ENCODE data around the gene PHOX2A.

The PHOX2A gene

GRCh38 chr11:72263361-72263760 lies 19.4 kb upstream of the PHOX2A start:
- no peak overlapping the region for H3K27ac ChIP-seq
- DNase-seq (ENCODE audit: low spot score) = no peak
- no peak overlapping the region for H3K4me3 ChIP-seq
- TF ChIP-seq, protein P1, sequence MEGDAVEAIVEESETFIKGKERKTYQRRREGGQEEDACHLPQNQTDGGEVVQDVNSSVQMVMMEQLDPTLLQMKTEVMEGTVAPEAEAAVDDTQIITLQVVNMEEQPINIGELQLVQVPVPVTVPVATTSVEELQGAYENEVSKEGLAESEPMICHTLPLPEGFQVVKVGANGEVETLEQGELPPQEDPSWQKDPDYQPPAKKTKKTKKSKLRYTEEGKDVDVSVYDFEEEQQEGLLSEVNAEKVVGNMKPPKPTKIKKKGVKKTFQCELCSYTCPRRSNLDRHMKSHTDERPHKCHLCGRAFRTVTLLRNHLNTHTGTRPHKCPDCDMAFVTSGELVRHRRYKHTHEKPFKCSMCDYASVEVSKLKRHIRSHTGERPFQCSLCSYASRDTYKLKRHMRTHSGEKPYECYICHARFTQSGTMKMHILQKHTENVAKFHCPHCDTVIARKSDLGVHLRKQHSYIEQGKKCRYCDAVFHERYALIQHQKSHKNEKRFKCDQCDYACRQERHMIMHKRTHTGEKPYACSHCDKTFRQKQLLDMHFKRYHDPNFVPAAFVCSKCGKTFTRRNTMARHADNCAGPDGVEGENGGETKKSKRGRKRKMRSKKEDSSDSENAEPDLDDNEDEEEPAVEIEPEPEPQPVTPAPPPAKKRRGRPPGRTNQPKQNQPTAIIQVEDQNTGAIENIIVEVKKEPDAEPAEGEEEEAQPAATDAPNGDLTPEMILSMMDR (IDR thresholded peaks at IDR 0.05) = no peak

- TF ChIP-seq, protein P1 (IDR thresholded peaks at IDR 0.05) = no peak
- no peak for DNase-seq (ENCODE audit: low spot score)
- H3K4me3 ChIP-seq = no peak overlapping the region
- H3K27ac ChIP-seq = no peak overlapping the region
Measured at GRCh38 chr11:72260574-72260973, 16.6 kb upstream of the PHOX2A start.

GRCh38 chr11:72259490-72259889 lies 15.5 kb upstream of the PHOX2A start:
- H3K4me3 ChIP-seq = no peak overlapping the region
- no peak for DNase-seq (ENCODE audit: low spot score)
- TF ChIP-seq, protein P1 (IDR thresholded peaks at IDR 0.05) = no peak
- H3K27ac ChIP-seq = no peak overlapping the region

DNA sequence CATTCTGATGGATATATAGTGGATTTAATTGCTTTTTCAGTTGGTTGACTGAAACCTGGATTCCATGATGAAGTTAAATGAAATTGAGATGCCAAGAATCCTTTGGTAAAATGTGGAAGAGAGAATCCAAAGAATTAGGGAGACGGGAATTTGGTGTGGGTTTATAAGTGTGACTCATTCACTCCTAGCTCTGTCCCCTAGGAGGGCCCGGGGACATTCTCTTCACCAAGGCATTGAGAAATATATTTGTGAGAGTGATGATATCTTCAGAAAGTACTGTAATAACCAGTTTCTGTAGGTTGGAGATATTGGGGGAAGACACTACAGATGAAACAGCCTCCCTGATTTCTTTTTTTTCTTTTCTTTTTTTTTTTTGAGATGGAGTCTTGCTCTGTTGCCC lies 13.6 kb upstream of the PHOX2A start:
- Histone ChIP-seq H3K27ac (no peak overlapping the region), H3K4me3 (no peak overlapping the region)
- TF ChIP-seq, protein P1 (IDR thresholded peaks at IDR 0.05) = no peak
- no peak for DNase-seq (ENCODE audit: low spot score)

- no peak overlapping the region for H3K27ac ChIP-seq
- TF ChIP-seq, protein P1 (IDR thresholded peaks at IDR 0.05) = no peak
- no peak for DNase-seq (ENCODE audit: low spot score)
- no peak overlapping the region for H3K4me3 ChIP-seq
Measured at GRCh38 chr11:72254299-72254993, 10.5 kb upstream of the PHOX2A start.

GRCh38 chr11:72253392-72253791 lies 9.4 kb upstream of the PHOX2A start:
- Histone ChIP-seq H3K27ac (no peak overlapping the region), H3K4me3 (no peak overlapping the region)
- TF ChIP-seq, protein P1 (IDR thresholded peaks at IDR 0.05) = no peak
- no peak for DNase-seq (ENCODE audit: low spot score)

DNA sequence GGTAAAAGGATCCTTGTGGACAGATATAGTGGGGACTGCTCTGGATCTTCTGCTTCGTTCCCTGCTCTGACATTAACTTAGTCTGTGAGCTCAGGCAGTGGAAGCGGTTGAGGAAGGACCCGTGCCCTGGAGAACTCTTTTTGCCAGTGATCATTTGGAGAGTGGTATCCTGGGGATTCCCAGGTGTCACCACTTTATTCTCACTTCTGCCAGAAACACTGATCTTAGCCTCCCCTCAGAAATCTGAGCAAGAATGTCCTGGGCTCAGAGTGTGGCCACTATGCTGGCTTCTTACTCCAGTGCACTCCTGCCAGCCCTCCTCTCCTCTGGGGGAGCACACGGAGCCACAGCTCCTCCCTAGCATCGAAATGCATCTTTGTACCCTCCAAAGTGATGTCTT lies 7.6 kb upstream of the PHOX2A start:
- H3K27ac ChIP-seq = no peak overlapping the region

More for the DNA sequence above, 7.6 kb upstream of the PHOX2A start:
- TF ChIP-seq, protein P1 (IDR thresholded peaks at IDR 0.05) = no peak
- no peak for DNase-seq (ENCODE audit: low spot score)
- H3K4me3 ChIP-seq = no peak overlapping the region

All from coronary artery (tissue), 2 donors.